GM19468 (cell line): ENCODE data around the gene CRISP1.
A peak's percentile ranks its signal among the peaks of the same experiment; 100 is the strongest.
"Not testable (repeated sequence)": the region's sequence is repeated elsewhere in the genome, so short reads cannot be mapped to it uniquely, and the experiment has no call there.

Source experiments
- ATAC-seq: cut with Tn5 transposase; IDR thresholded peaks from one replicate; pipeline ENCODE4 v1.9.1; 2021; ENCODE audit warnings: mild to moderate bottlenecking, moderate library complexity, moderate number of reproducible peaks; ENCODE audit not compliant: unreplicated experiment; ENCODE audit errors: extremely low read depth

CRISP1 gene

DNA sequence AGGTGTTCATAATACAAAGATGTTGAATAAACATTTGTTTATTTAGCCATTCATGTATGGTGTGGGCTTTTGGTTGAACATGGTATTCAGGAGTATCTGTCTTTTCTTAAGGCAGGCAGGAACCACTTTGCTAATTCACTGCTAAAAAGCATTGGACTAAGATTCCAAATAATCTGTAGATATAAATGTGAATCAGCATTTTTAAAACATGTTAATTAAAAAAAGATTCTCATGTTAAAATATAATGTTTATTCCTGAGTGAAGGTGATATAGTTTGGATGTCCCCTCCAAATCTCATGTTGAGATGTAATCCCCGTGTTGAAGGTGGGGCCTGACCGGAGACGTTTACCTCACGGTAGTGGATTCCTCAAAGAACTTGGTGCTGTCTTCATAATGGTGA, 19.3 kb downstream of the CRISP1 start:
- ATAC-seq = no peak

DNA sequence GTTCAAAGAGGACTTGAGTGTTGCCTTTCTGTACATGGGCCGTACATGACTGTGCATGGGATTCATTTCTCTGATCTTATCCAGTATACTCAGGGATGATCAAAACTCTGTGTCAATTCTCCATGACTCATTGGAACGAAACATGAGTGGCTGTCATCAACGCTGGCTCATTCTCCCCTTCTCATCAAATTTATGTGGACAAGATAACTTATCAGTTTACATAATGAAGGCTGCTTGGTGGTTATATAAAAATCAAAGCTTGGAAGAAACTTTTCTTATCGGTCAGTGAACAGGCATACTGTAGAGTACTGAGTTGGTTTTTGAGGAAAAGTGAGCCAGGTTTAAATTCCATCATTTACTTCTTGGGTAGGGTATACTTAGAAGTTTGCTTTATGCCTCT, 24.9 kb downstream of the CRISP1 start:
- ATAC-seq = no peak

DNA sequence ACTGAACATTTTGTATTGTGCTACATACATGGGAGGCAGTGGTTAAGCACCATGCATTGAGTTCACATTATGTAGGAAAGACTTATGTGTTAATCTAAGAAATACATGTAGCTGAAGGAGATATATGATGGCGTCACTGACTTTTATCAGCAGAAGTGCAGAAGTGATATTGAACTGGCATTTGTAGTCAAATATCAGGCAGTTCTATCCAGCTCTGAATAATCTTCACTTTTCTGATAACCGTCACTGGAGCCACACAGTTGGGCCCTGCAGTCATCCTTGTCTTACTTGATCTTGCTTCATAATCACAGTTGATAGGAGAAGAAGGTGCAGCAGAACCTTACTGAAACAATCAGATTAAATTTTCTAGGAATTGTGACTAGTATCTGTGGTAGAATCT, 26.4 kb downstream of the CRISP1 start:
- no peak for ATAC-seq

DNA sequence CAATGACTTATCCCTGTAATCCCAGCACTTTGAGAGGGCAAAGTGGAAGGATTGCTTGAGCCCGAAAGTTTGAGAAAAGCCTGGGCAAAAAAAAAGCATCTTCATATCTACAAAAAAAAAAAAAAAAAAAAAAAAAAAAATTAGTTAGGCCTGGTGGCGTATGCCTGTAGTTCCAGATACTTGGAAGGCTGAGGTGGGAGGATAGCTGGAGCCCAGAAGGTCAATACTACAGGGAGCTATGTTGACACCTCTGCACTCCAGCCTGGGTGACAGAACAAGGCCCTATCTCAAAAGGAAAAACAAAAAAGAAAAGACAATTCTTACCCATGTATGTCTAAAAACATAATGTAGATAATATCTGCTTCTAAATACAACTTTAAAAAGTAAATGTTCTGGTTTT, 27.2 kb downstream of the CRISP1 start:
- no peak for ATAC-seq

DNA sequence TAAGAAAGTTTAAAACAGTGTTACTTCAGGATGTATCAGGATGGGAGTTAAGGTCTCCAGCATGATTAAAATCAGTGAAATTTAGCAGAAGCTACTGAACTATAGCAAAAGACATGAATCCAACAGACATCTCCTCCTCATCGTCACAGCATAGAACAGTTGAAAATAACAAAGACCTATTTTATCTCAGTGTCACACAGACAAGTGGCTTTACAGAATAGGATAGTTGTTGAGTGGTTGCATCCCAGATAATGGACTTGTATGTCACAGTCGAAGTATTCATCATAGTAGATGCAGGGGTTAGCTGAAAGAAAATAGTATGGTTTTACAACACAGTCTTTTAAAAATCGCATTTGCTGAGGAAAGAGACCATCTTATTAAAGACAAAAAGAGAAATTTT, 31.2 kb downstream of the CRISP1 start:
- ATAC-seq = no peak

DNA sequence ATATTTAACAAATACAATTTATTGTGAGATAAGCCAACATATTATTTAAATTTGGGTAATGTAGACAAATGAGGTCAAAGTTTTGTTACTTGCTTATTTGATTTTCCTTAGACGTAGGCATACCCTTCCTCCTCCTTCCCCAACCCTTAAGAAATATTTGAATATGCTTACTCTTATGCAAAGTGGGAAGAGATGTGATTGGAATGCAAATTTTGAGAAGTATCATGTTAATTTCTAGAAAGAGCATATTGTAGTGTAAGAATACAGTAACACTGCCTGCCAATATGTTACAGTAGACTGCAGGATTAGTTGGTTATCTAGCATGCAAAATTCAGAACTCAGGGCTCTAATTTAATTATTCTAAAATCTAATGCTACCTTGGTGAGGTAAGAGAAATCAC, 32.9 kb downstream of the CRISP1 start:
- no peak for ATAC-seq

DNA sequence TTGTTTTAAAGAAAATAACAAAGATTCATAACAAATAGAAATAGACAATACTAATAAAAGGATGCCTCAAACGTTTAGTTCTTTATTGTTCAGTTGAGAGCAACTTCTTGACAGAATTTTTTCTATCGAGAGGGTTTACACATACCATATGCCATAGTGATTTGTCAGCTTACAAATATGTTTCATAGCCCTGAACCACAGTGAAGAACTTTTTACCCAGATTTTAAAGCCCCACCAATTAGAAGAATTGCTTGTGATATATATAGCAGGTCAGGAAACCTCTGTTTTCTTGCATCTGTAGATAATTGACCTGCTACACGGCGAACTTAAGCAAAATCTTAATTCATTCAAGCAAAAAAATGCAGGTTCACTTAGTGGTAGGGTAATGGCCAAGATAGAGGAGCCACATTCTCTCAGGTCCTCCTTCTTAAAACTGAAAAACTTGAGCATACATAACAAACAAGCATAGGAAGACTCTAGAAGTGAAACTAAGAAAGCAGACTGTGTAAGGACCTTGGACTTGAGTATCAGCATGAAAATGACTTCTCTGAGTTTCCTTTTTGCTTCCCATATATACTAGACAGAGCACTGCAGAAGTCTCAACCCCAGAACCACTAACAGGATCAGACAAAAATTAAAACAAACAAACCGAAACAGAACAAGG, 39.5 kb downstream of the CRISP1 start:
- peak; percentile 96 for ATAC-seq

DNA sequence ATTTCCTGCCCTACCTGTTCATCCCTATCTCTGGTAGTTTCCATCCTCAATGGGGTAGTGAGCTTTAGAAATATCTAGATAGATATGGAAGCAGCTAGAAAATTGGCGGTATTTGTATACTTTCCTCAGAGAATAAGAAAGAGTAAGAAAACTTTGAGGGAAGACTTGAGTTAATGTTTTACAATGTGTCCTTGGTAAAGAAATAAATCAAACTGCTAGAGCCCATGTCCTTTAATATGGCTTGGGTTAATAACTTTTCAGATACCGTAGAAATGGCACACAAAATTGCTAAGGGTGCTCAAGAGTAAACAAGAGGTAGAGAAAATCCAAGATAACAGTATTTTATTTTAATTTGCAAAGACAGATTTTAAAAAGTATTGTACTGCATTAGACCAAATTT, 51.2 kb downstream of the CRISP1 start:
- no peak for ATAC-seq

DNA sequence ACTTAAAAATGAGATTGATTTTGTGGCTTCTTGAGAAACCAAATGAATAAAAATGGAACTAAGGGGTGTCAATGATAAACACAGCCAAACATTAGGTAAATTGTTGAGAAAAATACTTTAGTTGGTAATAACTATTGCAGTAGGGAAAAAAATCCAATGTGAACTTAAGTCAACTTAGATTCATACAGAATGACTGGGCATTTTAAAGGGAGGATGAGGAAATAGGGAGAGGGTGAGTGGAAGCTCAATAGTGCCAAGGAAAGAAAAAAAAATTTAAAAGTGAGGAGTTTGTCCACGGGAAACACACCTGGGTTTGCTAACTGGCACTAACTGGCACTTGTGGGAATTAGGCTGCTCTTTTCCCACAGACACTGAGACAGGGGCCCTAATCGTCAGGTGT, 53.1 kb downstream of the CRISP1 start:
- ATAC-seq = no peak

DNA sequence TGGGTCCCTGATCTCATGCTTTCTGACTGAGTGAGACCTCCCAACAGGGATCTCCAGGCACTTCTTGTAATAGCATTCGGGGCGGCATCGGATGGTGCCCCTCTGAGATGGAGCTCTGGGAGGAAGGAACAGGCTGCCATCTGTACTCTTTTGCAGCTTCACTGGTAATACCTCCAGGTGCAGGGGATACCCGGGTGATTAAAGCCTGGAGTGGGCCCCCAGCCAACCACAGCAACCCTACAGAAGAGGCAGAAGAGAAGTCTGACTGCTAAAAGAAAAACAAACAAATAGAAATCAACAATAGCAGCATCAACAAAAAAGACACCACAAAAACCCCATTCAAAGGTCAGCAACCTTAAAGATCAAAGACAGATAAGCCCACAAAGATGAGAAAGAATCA, 60.2 kb downstream of the CRISP1 start:
- no peak for ATAC-seq

DNA sequence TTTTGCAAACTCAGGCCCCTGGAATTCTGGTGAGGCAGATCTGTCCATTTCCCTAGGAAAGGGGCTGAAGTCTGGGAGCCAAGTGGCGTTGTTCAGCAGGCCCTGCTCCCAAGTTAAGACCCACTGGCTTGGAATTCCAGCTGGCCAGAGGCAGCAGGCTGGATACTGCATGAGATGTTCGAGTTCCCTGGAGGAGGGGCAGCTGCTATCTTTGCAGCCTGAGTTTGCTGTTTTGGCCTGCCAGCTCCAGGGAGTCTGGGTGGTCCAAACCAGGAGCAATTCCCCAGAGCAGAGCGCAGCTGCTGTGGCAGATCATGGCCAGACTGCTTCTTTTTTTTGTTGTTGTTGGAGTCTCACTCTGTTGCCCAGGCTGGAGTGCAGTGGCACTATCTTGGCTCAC, 61.1 kb downstream of the CRISP1 start:
- no peak for ATAC-seq

DNA sequence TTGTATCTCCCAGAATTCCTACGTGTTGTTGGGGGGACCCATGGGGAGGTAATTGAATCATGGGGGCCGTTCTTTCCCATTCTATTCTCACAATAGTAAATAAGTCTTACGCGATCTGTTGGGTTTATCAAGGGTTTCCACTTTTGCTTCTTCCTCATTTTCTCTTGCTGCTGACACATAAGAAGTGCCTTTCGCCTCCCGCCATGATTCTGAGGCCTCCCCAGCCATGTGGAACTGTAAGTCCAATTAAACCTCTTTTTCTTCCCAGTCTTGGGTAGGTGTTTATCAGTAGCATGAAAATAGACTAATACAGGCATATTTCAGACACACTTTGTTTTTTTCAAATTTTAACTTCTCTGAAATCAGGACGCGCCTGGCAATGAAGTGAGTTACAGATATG, 64.8 kb downstream of the CRISP1 start:
- ATAC-seq = no peak

DNA sequence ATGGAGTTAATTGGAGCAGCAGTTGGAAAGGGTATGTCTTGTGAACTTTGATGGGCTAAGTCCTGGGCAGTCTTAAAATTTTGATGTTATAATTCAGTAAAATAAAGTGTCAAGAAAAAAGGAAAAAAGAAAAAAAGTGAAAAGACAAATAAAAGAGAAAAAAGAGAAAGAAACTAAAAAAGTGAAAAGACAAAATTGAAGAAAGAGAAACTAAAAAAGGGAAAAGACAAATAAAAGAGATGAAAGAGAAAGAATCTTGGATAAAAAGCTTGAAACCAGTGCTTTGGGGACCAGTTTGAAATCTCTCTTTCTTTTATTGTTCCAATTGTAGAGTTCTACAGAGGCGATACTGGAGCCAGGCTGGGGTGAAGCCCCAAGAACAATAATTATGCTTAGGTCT, 67.2 kb downstream of the CRISP1 start:
- no peak for ATAC-seq

DNA sequence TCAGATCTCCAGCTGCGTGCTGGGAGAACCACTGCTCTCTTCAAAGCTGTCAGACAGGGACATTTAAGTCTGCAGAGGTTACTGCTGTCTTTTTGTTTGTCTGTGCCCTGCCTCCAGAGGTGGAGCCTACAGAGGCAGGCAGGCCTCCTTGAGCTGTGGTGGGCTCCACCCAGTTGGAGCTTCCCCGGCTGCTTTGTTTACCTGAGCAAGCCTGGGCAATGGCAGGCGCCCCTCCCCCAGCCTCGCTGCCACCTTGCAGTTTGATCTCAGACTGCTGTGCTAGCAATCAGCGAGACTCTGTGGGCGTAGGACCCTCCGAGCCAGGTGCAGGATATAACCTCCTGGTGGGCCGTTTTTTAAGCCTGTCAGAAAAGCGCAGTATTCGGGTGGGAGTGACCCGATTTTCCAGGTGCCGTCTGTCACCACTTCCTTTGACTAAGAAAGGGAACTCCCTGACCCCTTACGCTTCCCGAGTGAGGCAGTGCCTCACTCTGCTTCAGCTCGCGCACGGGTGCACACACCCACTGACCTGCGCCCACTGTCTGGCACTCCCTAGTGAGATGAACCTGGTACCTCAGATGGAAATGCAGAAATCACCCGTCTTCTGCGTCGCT, 69.4 kb downstream of the CRISP1 start:
- not testable (repeated sequence) for ATAC-seq

DNA sequence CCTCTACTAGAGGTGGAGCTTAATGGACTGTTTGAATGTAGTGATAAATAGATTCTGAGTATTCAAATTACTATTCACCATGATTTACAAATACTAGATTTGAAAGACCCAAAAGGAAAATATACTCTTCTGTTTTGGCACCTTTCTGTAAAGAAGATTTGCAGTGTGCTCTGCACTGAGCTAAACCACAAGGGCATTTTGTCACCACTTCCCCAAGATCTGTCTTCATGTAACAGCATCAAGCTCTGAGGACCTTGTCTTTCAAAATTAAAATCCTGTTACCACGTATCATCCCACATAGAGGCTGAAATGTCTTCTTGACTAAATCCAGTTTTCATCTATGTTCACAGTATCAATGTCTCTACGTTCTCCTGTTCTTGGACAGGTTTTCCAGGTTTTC, 76.0 kb downstream of the CRISP1 start:
- no peak for ATAC-seq

DNA sequence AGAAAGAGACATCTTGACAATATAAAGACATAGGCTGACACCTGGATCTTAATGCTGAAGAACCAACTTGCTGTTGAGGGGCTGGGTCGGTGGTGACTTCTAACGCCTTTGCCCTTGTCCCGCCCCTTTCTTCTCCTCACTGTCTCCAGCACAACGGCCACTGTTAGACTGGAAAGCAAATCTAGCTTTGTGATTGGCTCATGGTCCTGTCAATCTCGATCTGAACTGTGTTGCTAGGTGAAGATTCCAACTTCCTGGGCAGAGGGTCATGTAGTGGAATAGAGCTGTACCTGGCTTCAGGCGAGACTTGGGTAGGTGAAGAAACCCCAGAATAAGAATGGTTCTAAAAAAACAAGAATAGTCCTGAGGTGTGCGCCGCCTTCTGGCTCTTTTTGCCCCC, 79.2 kb downstream of the CRISP1 start, which contains the start of gene PGK2:
Gene PGK2 (minus strand): TSS at position 110 of the 400 bp plus-strand sequence. CDS start 98 bp downstream, at position 12.
- no peak for ATAC-seq

DNA sequence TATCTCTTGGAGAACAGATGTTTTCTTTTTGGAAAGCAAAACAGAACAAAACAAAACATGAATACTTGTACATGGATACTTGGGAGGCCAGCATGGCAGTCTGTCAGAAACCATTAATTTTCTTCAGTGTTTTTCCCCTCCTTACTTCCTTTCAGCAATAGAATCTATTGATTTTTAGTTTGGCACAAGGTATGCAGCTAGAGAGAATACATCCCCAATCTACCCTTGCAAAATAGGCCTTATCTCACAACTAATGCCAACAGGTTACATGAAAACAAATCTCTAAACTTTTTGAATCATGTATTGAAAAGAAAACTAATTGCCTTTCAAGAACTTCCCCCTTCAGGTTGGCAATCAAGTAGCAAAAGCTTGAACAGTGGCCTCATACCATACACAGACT, 82.1 kb downstream of the CRISP1 start:
- no peak for ATAC-seq
